ENCODE data around the gene BHLHE23.

The BHLHE23 gene

DNA sequence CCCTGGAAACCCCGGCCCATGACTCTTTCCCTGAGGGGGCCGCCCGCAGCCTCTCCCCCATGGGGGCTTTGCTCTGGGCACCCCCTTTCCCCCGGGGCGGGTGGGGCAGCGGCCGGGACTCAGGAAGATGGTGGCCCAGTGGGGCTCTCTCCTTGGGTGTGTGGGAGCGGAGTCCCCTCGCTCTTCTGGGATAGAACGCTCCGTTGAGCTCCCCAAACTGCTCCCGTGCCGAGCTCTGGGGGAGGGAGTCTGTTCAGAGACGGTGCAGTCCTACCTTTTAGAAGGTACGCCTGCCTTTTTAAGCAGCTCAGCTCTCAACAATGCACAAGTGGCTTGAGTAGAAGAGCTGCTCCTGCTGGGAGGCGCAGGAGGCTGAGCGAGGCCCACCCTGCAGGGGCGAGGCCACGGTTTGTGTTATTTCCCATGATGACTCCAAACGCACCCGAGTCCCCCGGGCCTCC, 21.7 kb upstream of the BHLHE23 start:
- Histone ChIP-seq H3K4me3 (ENCODE audit: control insufficient read depth in 1 of 7, extremely low read depth in 1 of 7, insufficient read depth in 4 of 7, low read depth in 2 of 7, low read length in 6 of 7) (no peak overlapping the region), H3K9me3 (ENCODE audit: control extremely low read depth in 1 of 5, control insufficient read depth in 4 of 5, insufficient read depth in 2 of 5, low read depth in 1 of 5, low read length in 4 of 5) (no peaks in the 10 kb centered on the region), H3K27ac (ENCODE audit: insufficient read depth in 1 of 2, low read depth in 1 of 2, low read length in 2 of 2, poor library complexity in 1 of 2, severe bottlenecking in 2 of 2) (no peak overlapping the region), H3K27me3 (replicated peaks in 2 of 5; ENCODE audit: control insufficient read depth in 4 of 5, insufficient read depth in 5 of 5, low read length in 4 of 5) (peaks cover 0 to 94% (median 36%) of the 10 kb centered on the region in 5 experiments), H3K4me1 (ENCODE audit: control extremely low read depth in 1 of 4, control insufficient read depth in 4 of 4, insufficient read depth in 4 of 4, low read length in 3 of 4) (peaks cover 0 to 34% (median 13%) of the 10 kb centered on the region in 4 experiments), H3K36me3 (ENCODE audit: control insufficient read depth in 4 of 4, insufficient read depth in 4 of 4, low read length in 3 of 4) (no peaks in the 10 kb centered on the region)
- 14% methylated on average over 15 of the region's 22 CpGs for WGBS (ENCODE audit: insufficient coverage)
- ChIA-PET POLR2A (no interaction called here), CTCF (interaction anchor here (0.7 to 1.2 kb wide), 3 partner anchors 19 to 121 kb away, joined by 3 read pairs; no protein-coding TSS in a partner anchor)
- DNase-seq = no peak

DNA sequence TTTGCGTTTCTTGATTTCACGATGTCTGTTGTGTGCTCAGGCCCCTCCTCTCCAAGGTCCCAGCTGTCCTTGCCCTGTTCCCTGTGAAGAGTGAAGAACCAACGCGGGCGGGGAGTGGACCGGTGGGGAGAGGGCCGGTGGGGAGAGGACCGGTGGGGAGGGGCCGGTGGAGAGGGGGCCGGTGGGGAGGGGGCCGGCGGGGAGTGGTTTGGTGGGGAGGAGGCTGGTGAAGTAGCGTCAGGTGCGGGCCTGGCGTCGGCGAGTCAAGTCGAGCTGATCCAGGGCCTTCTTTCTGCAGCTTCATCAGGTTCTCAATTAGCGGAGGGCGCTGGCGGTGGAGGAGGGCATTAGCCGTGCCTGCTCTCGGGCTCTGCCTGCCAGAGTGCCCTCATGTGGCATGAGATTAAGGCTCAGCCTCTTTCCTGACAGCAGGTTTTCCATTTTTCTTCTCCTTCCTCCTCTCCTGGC, 21.2 kb upstream of the BHLHE23 start:
- ChIA-PET POLR2A (no interaction called here), CTCF (interaction anchor here (0.7 to 1.2 kb wide), 4 partner anchors 19 to 120 kb away, joined by 3 to 4 read pairs (median 3); no protein-coding TSS in a partner anchor)
- no peak overlapping the region for H3K27ac ChIP-seq (ENCODE audit: insufficient read depth in 1 of 2, low read depth in 1 of 2, low read length in 2 of 2, poor library complexity in 1 of 2, severe bottlenecking in 2 of 2)
- peak; percentile 61 to 72 (median 70) for DNase-seq
- 7% methylated on average over 12 of the region's 23 CpGs for WGBS (ENCODE audit: insufficient coverage)
- no peaks in the 10 kb centered on the region for H3K9me3 ChIP-seq (ENCODE audit: control extremely low read depth in 1 of 5, control insufficient read depth in 4 of 5, insufficient read depth in 2 of 5, low read depth in 1 of 5, low read length in 4 of 5)
- H3K4me1 ChIP-seq (ENCODE audit: control extremely low read depth in 1 of 4, control insufficient read depth in 4 of 4, insufficient read depth in 4 of 4, low read length in 3 of 4) = peaks cover 0 to 29% (median 7%) of the 10 kb centered on the region in 4 experiments
- no peaks in the 10 kb centered on the region for H3K36me3 ChIP-seq (ENCODE audit: control insufficient read depth in 4 of 4, insufficient read depth in 4 of 4, low read length in 3 of 4)
- H3K27me3 ChIP-seq (replicated peaks in 2 of 5; ENCODE audit: control insufficient read depth in 4 of 5, insufficient read depth in 5 of 5, low read length in 4 of 5) = peaks cover 0 to 95% (median 35%) of the 10 kb centered on the region in 5 experiments
- H3K4me3 ChIP-seq (ENCODE audit: control insufficient read depth in 1 of 7, extremely low read depth in 1 of 7, insufficient read depth in 4 of 7, low read depth in 2 of 7, low read length in 6 of 7) = no peak overlapping the region

DNA sequence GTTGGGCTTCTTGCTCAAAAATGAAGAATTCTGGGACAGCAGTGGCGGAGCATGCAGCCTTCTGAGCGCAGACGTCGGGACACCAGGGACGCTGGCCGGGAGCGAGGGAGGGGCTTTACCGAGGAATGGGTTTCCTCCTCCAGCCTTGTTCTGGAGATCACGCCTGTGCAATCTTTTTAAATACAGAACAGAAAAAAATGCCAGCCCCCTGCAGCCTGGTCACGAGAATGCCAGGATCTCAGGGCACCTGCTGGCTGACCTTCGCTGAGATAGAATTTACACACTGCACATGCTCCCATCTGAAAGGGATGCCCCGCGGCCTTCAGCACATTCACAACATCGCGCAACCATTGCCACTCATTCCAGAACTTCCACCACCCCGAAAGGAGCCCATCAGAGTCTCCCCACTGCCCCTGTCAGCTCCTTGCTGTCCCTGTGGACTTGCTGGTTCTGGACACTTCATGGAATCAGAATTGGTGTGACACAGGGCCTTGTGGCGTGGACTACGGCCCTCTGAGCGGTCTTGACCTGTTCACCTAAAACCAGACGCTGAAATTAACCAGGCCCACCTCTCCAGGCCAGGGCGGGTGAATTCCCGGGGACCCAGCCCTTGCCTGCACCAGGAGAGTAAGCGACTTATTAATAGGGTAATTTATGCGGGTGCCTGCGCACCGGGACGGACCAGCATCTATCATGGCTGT, 20.6 kb upstream of the BHLHE23 start:
- no peaks in the 10 kb centered on the region for H3K36me3 ChIP-seq (ENCODE audit: control insufficient read depth in 4 of 4, insufficient read depth in 4 of 4, low read length in 3 of 4)
- CTCF ChIA-PET = interaction anchor here (0.7 to 1.2 kb wide), 4 partner anchors 18 to 120 kb away, joined by 3 to 4 read pairs (median 3); no protein-coding TSS in a partner anchor
- POLR2A ChIA-PET = no interaction called here
- 55% methylated on average over 24 of the region's 27 CpGs for WGBS (ENCODE audit: insufficient coverage)
- peaks cover 0 to 24% (median 4%) of the 10 kb centered on the region in 4 experiments for H3K4me1 ChIP-seq (ENCODE audit: control extremely low read depth in 1 of 4, control insufficient read depth in 4 of 4, insufficient read depth in 4 of 4, low read length in 3 of 4)
- H3K4me3 ChIP-seq (ENCODE audit: control insufficient read depth in 1 of 7, extremely low read depth in 1 of 7, insufficient read depth in 4 of 7, low read depth in 2 of 7, low read length in 6 of 7) = no peak overlapping the region
- H3K9me3 ChIP-seq (ENCODE audit: control extremely low read depth in 1 of 5, control insufficient read depth in 4 of 5, insufficient read depth in 2 of 5, low read depth in 1 of 5, low read length in 4 of 5) = no peaks in the 10 kb centered on the region
- H3K27me3 ChIP-seq (replicated peaks in 2 of 5; ENCODE audit: control insufficient read depth in 4 of 5, insufficient read depth in 5 of 5, low read length in 4 of 5) = peaks cover 0 to 95% (median 36%) of the 10 kb centered on the region in 5 experiments
- H3K27ac ChIP-seq (ENCODE audit: insufficient read depth in 1 of 2, low read depth in 1 of 2, low read length in 2 of 2, poor library complexity in 1 of 2, severe bottlenecking in 2 of 2) = no peak overlapping the region
- DNase-seq = no peak

DNA sequence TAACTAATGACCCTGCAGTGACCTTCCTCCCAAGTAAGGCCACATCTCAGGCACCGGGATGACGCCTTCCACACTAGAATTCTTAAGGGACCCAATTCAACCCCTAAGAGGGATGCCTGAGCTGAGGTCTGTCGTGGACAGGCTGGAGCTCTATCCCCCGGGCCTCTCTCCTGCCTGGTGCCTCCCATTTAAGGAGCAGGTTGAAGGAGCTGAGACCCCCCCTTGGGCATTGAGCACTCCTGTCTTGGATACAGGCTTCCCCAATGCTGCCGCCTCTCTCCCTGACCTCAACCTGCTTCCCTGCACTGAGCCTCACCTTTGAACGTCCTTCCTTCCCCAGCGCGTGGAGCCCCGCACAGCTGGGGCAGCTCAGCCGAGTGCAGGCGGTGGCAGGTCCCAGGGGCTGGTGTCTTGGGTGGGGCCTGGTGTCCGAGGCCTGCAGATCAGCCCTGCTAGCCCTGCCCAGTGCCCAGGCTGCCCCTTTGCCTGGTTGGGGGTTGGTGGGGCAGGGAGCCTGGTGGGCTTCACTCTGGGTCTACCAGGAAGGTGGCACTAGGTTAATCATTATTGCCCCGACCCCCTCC, 19.9 kb upstream of the BHLHE23 start:
- no peaks in the 10 kb centered on the region for H3K36me3 ChIP-seq (ENCODE audit: control insufficient read depth in 4 of 4, insufficient read depth in 4 of 4, low read length in 3 of 4)
- H3K4me1 ChIP-seq (ENCODE audit: control extremely low read depth in 1 of 4, control insufficient read depth in 4 of 4, insufficient read depth in 4 of 4, low read length in 3 of 4) = peaks cover 0 to 24% (median 4%) of the 10 kb centered on the region in 4 experiments
- WGBS (ENCODE audit: insufficient coverage) = 79% methylated on average over 10 of the region's 13 CpGs
- H3K27ac ChIP-seq (ENCODE audit: insufficient read depth in 1 of 2, low read depth in 1 of 2, low read length in 2 of 2, poor library complexity in 1 of 2, severe bottlenecking in 2 of 2) = no peak overlapping the region
- no peaks in the 10 kb centered on the region for H3K9me3 ChIP-seq (ENCODE audit: control extremely low read depth in 1 of 5, control insufficient read depth in 4 of 5, insufficient read depth in 2 of 5, low read depth in 1 of 5, low read length in 4 of 5)
- peaks cover 0 to 94% (median 36%) of the 10 kb centered on the region in 5 experiments for H3K27me3 ChIP-seq (replicated peaks in 2 of 5; ENCODE audit: control insufficient read depth in 4 of 5, insufficient read depth in 5 of 5, low read length in 4 of 5)
- no peak for DNase-seq
- no peak overlapping the region for H3K4me3 ChIP-seq (ENCODE audit: control insufficient read depth in 1 of 7, extremely low read depth in 1 of 7, insufficient read depth in 4 of 7, low read depth in 2 of 7, low read length in 6 of 7)
- ChIA-PET CTCF (interaction anchor here (1.1 to 2.0 kb wide), 2 partner anchors 17 to 54 kb away, joined by 3 to 5 read pairs; no protein-coding TSS in a partner anchor), POLR2A (no interaction called here)

DNA sequence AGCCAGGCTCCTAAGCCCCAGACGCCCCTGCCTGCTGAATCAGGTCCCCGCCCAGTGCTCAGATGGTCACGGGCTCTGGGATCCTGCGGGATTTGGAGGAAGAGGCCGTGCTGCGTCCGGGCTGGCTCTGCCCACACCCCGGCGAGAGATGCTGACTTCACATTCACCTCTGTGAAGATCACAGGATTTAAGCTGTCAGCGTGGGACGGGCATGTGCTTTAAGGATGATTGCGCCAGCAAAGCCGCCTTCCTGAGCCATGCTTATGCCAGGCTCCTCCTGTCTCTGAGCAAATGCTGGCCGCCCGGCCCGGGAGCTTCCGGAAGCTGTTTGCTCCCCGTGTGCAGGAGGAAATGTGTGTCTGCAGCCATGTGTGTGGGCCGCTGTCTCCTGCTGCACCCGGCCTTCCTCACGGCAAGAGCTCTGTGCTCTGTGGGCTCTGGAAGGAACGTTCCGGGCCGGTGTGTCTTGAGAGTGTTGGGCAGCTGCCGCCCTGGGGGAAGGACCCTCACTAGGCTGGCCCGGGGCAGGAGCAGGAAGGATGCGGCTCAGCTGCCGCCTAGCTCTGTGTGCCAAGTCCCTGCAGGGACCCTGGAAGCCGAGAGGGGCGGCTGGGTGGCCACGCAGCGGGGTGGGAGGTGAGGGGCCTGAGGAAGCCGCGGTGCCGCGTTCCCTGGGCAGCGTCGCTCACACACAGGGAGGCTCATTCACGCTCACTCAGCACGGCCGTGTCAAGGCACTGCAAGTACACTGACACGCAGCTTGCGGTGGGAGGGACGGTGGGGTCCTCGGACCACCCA, 19.0 kb upstream of the BHLHE23 start:
- Histone ChIP-seq H3K4me1 (ENCODE audit: control extremely low read depth in 1 of 4, control insufficient read depth in 4 of 4, insufficient read depth in 4 of 4, low read length in 3 of 4) (peaks cover 0 to 24% (median 4%) of the 10 kb centered on the region in 4 experiments), H3K27me3 (replicated peaks in 2 of 5; ENCODE audit: control insufficient read depth in 4 of 5, insufficient read depth in 5 of 5, low read length in 4 of 5) (peaks cover 0 to 96% (median 36%) of the 10 kb centered on the region in 5 experiments), H3K27ac (ENCODE audit: insufficient read depth in 1 of 2, low read depth in 1 of 2, low read length in 2 of 2, poor library complexity in 1 of 2, severe bottlenecking in 2 of 2) (no peak overlapping the region), H3K9me3 (ENCODE audit: control extremely low read depth in 1 of 5, control insufficient read depth in 4 of 5, insufficient read depth in 2 of 5, low read depth in 1 of 5, low read length in 4 of 5) (peaks cover 0 to 3% (median 0%) of the 10 kb centered on the region in 5 experiments), H3K4me3 (ENCODE audit: control insufficient read depth in 1 of 7, extremely low read depth in 1 of 7, insufficient read depth in 4 of 7, low read depth in 2 of 7, low read length in 6 of 7) (peak overlapping the region in 1 of 7 experiments; percentile 47), H3K36me3 (ENCODE audit: control insufficient read depth in 4 of 4, insufficient read depth in 4 of 4, low read length in 3 of 4) (no peaks in the 10 kb centered on the region)
- ChIA-PET CTCF (interaction anchor here (1.0 to 2.0 kb wide), 4 partner anchors 14 to 126 kb away, joined by 3 to 5 read pairs (median 3); no protein-coding TSS in a partner anchor), POLR2A (interaction anchor here (0.6 kb wide), 1 partner anchor 718 kb away, joined by 4 read pairs; no protein-coding TSS in a partner anchor)
- 40% methylated on average over 41 of the region's 45 CpGs for WGBS (ENCODE audit: insufficient coverage)
- peak in 2 of 3 donors; percentile 22 to 33 for DNase-seq

DNA sequence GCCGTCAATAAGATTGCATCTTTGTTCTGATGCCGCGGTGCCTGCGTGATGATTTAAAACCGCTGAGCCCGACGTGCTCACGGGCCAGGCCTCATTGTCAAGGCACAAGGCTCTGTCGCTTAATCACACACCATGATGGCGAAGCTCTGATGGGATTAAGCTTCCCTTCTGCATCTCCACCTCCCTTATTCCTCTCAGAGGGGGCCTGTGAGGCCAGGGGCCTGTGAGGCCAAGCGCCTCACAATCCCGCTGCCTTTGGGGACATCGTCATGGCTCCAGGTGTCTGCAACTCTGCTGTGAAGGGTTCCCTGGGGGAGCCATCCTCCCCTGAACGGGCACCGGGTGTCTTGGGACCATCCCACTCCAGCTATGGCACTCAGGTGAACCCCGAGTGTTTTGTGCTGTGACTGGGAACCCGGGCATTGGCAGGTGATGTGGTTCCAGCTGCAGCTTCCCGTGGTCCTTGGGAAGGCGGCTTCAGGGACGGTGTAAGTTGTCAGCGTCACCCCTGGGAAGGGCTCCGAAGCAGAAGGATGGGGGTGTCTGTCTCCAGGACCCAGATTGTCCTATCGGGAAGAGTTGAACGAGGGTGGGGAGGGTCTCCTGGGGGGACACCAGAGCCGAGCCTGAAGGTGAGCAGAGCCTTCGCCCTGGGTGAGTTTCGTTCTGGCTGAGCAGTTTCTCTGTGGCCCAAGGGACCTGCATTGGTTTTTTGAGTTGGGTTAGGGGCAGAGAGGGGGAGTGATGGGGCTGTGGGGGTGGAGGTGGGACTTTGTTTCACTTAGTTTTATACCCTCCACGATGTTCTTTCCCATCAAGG, 18.0 kb upstream of the BHLHE23 start:
- Histone ChIP-seq H3K4me3 (ENCODE audit: control insufficient read depth in 1 of 7, extremely low read depth in 1 of 7, insufficient read depth in 4 of 7, low read depth in 2 of 7, low read length in 6 of 7) (no peak overlapping the region), H3K4me1 (ENCODE audit: control extremely low read depth in 1 of 4, control insufficient read depth in 4 of 4, insufficient read depth in 4 of 4, low read length in 3 of 4) (peaks cover 0 to 23% (median 4%) of the 10 kb centered on the region in 4 experiments), H3K27ac (ENCODE audit: insufficient read depth in 1 of 2, low read depth in 1 of 2, low read length in 2 of 2, poor library complexity in 1 of 2, severe bottlenecking in 2 of 2) (no peak overlapping the region), H3K27me3 (replicated peaks in 2 of 5; ENCODE audit: control insufficient read depth in 4 of 5, insufficient read depth in 5 of 5, low read length in 4 of 5) (peaks cover 0 to 93% (median 40%) of the 10 kb centered on the region in 5 experiments), H3K9me3 (ENCODE audit: control extremely low read depth in 1 of 5, control insufficient read depth in 4 of 5, insufficient read depth in 2 of 5, low read depth in 1 of 5, low read length in 4 of 5) (peaks cover 0 to 11% (median 3%) of the 10 kb centered on the region in 5 experiments), H3K36me3 (ENCODE audit: control insufficient read depth in 4 of 4, insufficient read depth in 4 of 4, low read length in 3 of 4) (no peaks in the 10 kb centered on the region)
- DNase-seq = no peak
- POLR2A ChIA-PET = no interaction called here
- 82% methylated on average over 26 of the region's 28 CpGs for WGBS (ENCODE audit: insufficient coverage)
- CTCF ChIA-PET = interaction anchor here (1.0 to 2.0 kb wide), 3 partner anchors 13 to 125 kb away, joined by 3 to 5 read pairs (median 3); no protein-coding TSS in a partner anchor
